Effector CD8-positive, alpha-beta T cell (primary cell): Measurements from ENCODE around the gene LIPI.
"Not testable (repeated sequence)": the region's sequence is repeated elsewhere in the genome, so short reads cannot be mapped to it uniquely, and the experiment has no call there.

Experiments
- DNase-seq: peaks from one replicate; lab custom pipeline; 2025; lab: John Stamatoyannopoulos, UW

LIPI gene

GRCh38 chr21:14072761-14073535 is 137.8 kb downstream of the LIPI start:
- DNase-seq, result no peak

GRCh38 chr21:14071902-14072734 is 138.6 kb downstream of the LIPI start:
- DNase-seq, result no peak

- no peak for DNase-seq
These were observed 139.8 kb downstream of the LIPI start for GRCh38 chr21:14070968-14071367.

- no peak for DNase-seq
These were observed 140.5 kb downstream of the LIPI start for GRCh38 chr21:14070049-14070893.

GRCh38 chr21:14064296-14064645 is 146.5 kb downstream of the LIPI start:
- DNase-seq, result no peak

- not testable (repeated sequence) for DNase-seq
These were observed 147.0 kb downstream of the LIPI start for GRCh38 chr21:14063620-14064295.

- not testable (repeated sequence) for DNase-seq
These were observed 148.1 kb downstream of the LIPI start for GRCh38 chr21:14062684-14063083.

GRCh38 chr21:14061820-14062219 is 148.9 kb downstream of the LIPI start:
- DNase-seq, result not testable (repeated sequence)

- DNase-seq, result not testable (repeated sequence)
These were observed 151.6 kb downstream of the LIPI start for GRCh38 chr21:14058995-14059627.
